DMS 273 treated with DMSO at 0.1 percent for 48 hours (cell line): ENCODE results near the gene PTPN14.
A peak's percentile ranks its signal among the peaks of the same experiment; 100 is the strongest.

Source experiments
- DNase-seq: peaks from one replicate; lab custom pipeline; 2025; lab: John Stamatoyannopoulos, UW

The PTPN14 gene

DNA sequence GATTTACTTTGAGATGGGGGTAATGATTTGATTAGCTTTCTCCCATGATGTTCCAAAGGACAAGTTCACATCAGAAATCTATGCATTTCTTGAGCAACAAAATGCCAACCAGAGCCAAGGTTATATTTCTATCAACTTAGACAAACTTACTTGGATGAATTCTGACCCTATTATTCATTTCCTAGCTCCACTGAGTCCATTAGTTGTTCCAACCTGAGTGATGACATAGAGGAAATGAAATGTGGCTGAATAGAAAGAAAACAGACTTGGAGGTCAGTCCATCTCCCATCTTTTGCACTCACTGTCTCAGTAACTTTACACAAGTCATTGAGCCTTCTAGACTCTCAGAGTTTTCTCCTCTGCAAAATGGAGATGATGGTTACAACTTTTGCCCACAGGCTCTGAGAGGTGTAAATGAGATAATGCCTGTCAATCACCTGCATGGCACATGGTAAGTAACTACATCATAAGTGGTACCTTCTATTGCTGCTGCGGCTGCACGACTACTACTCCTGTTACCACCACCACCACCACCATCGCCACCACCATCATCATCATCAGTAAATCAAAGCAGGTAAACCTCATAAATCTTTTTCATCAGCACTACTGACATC is 98.2 kb downstream of the PTPN14 start:
- DNase-seq = no peak

DNA sequence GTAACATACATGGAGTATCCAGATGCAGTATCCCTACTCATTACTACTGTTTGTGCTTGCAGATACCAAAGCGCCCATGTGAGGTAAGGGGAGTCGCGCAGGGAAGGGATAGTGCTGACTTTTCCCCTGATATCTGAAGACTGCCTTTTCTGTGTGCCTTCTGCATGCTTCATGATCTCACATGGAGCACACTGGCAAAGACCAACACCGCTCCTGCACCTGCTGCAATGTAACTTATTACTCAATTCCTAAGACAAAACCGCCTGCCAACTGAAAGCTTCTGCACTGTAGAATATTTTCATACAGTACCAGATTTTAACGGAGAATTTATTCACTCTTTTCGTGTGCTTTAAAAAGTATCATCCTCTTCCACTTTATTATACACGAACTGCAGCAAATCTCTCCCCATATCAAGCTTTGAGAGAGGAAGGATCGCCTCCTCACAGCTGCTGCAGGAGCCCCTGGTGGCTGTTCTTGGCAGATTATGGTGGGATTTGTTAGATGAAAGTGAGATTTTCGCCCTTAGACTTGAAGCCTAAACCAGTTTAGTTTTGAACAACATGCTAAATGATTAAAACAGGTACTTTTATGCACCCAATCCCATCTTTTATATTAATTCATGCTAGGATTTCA is 99.1 kb downstream of the PTPN14 start:
- no peak for DNase-seq

DNA sequence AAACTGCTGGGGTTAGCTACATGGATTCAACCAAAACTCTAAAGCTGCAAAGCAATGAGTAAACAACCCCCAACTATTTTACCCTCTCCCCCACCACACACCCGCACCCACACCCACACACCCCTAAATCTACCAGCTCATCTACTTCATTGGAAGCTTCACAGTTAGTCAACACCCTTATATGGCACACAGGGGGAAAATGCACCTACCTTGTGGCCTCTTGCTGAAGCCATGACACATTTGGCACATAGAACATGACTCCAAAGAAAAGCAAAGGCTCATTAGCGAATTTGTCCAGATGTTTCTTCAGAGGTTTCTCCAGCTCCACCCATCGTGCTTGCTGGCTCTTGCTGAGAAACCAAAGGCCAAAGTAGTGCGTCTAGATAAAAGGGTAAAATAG is 99.8 kb downstream of the PTPN14 start:
- no peak for DNase-seq

DNA sequence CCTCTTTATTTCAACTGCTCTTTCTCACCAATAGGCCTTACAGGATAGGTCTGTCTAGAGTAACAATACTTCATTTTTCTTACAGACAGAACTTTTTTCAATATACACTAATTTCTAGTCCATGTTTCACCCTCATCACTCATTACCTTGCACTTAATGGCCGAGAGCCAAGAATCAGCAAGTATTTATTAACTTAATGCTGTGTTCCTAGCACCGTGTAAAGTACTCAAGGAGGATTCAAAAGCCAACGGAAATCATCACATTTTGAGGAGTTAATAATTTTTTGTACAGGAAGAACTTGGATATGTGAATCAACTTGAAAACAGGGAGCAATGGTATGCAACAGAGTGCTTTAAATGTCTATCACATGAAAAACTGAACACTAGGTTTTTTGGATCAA is 102.0 kb downstream of the PTPN14 start:
- no peak for DNase-seq

DNA sequence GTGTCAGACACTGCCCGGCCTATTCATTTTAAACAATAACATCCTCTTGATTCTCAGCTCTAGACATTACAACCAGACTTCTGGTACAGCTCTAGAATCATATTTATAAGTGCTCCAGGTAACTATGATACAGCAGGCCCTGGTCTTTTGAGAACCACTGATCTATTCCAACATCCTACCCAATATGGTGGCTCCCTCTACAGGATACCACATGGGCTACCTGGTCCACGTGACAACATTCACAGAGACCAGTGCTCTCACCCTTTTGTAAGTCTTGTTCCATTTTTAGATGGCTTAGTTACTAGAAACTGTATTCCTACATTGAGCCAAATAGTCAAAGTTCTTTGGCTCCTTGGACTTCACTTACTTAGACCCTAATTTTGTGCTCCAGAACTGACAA is 102.9 kb downstream of the PTPN14 start:
- no peak for DNase-seq

DNA sequence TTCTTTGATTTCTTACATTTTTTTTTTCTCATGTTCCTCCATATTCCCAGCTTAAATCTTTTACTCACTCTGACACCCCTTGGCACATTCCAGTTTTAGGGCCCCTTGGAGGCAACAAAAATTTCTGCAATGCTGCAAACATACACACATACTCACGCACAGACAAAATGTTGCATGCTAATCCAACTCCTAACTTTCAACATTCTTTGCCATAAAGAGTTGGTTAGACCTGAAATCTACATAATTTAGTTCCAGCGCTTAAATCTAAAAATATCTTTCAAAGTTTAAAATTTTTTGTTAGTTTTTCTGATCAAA is 103.9 kb downstream of the PTPN14 start:
- no peak for DNase-seq

DNA sequence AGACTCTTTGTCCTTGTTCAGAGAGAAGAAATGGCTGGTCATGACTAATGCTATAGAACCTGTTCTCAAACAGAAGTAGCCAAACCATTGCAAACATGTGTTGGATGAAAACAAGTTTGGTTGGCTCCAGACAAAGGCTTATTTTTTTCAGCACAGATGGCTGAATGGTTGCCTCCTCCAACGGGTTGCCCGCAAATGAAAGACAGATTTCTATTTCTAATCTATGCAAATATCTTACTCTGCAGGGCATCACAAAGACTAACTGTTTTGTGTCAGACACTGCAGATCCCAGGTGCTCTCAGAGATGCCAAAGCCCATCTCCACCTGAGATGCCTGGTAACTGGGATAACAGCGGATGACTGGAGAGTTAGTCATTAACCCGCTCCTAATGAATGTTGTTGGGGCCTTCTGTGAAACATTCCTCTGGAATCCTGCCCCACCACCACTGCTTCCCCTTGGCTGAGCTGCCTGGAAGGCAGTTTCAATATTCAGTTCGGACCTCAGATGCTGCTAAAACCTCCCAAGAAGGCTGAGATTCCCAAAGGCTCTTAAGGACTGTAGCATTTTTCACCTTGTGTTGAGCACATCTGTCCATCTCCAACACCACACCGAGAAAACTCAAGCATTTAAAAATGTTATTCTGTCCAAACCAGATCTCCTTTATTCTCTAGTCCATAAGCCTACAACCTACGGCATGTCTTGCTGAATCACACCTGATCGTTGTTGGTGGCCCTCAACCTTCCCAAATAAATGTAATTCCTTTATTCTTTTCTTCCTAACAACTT is 104.4 kb downstream of the PTPN14 start:
- DNase-seq = peak; percentile 92

DNA sequence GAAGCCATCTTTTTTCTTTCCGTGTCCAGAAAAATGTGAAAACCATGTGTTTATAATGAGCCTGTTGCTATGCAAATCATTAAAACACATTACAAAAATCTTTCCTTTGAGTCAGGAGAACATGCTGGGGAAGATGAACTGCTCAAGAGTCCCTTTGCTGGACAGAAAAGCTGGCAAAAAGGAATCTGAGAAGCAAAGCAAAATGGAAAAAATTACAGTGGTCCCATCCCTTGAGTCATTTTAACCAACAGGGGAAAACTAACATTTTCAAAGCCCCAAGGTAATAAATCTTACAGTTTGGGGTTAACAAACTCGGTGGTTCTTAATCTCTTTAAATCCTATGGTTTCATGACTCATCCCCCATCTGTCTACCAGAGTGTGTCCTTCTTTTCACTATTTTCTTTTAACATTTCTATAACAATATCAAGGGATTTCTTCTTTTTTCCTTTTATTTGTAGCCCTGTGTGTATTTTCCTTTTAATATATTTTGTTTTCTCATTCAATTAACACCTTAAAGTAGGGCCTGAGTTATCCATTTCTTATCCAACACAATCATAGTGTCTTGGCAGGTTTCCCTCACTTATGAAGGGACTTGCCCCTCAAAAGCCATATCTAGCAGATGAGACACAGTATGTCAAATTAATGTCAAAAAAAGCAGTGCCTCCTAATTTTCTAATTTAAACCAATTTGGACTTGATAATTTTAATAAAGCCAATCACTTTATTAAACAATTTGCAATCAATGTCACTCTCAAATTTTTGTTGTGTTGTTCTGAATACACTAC is 105.4 kb downstream of the PTPN14 start:
- peak; percentile 73 for DNase-seq

DNA sequence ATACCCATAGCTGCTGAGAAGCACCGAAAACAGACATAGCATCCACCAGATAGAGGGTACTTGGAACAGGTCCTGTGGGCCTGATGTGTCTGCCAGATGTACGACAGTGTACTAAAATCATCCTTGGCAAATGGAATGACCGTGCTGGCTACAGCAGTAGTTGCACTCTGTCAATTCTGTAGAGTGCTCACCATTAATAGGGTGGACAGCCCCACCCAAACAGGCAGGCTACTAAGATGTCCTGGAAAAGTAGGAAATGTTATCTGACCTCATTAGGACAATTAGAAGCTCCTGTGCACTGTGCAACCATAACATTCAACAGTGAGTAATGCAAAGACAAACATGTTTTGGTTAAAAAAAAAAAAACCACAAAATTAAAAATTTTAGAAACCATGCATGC is 106.2 kb downstream of the PTPN14 start:
- no peak for DNase-seq

DNA sequence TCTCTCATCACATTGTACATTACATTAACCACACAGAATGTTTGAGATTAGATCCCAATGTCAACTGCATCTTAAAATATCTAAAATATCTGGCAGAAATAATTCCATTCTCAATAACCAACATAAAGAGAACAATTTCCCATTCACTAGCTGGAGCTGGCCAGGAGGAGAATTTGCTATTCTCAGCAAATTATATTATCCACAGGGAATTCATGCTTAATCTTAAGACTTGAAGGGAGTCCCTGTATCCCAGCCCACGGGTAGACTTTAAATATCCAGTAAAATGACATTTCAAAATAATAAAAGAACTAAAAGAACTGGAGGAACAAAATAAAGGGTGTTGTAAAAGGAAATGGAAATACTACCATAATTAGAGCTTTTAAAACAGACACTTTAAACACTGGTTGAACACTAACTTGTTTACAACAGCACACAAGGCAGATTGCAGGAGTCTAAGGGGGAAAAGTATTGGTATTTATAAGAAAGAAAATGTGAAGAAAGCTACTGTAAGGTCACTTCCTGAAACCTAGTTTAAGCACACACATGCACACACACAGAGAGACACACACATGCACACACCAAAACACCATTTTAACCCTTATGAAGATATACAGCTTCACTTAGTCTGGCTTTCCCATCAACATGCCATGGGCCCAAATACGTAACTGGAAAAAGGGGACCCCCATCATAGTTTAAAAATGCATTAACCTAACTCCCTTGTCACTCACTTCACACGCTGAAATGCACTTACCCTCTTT is 107.0 kb downstream of the PTPN14 start:
- no peak for DNase-seq

DNA sequence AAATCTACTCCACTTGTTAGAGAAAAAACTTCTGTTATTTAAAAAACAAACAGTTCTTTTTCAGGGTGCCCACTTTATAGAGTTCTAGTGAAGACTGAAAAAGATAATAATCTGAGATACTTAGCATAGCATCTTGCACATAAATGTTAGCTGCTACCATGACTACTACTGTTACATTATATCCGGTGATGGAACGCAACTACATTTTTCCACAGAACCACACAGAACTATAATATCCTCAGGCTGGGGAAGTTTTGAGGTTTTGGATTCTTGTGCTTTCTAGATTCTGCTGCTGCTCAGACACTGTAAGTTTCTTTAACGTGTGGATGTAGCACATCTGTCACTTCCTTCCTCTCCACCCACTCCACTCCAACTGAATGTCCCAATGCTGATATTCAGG is 110.3 kb downstream of the PTPN14 start:
- no peak for DNase-seq

DNA sequence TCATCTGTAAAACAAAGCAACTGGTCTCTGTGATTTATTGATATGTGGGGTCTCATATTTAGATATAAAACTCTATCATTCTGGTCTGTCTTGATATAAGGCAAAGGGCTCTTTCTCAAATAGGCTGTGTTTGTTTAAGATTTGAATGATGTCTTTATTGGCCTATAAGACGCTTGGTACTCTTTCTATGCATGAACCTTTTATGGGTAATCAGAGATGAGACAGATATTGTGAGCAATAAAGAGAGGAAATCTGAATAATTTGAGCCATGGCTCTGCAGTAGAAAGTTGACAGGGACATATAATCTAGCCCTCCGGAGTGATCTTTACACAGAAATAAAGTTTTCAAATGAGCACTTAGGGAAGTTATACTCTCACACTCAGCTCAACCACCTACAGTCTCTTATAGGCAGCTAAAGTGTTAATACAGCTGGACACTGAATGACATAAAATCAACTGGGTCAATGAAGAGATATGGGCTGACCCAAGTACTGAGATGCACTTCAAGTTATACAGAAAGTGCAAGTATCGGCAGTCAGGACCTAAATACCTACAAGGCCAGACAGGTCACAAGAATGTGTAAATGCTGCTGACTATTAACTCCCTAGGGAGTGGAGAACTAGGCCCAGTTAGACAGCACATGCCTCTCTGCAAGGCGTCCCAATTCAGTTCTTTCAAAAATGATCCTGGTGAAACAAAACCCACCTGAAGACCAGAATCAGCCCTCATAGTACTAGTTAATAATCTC is 111.0 kb downstream of the PTPN14 start:
- DNase-seq = no peak

DNA sequence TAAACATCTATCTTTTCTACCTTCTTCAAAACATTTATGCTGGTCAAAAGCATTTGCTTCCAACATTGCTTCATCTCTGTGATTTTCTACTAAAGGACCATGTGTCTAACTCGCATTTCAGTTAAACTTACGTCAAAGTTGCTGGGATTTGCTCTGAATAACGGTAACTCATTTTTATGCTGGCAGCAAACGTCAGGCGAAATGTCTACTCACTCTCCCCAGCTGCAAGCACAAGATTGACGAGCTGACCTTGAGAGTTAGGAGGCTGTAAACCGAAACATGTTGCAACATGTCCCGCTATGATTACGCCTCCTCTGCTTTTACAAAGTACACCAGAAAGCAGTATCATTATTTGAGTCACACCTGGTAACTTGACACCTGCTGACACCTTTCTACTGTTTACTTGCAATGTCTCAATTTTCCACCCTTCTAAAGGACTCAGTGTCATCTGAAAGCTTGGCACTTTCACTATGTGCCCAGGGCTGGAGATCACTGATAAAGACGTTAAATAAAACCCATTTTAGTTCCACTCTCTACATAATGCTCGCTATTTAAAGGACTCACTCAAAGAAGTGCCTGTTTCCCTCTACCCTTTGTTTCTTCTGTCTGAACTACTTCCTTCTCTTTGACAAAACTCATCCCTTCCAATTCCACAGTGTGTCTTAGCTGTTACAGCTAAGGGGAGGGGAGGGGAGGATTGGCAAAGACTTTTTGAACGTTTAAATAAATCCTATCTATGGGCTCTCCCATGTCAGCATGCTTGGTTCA is 111.9 kb downstream of the PTPN14 start:
- peak; percentile 62 for DNase-seq

DNA sequence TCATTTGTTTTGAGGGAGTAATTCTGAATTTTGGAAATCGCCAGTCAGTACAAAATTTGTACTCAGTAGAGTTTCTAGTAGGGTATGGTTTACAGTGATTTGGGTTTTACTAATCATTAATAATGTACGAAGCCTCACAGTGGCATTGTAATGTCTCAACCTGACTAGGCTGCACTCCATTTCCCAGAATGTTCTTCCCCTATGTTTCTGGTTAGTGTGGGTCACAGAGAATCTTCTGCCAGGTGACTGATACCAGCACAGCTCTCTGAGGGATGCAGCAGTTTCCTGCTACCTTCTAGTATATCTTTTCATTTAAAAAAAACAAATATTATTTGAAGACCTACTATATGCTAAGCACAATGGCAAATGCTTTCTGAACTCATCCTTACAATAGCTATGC is 112.9 kb downstream of the PTPN14 start:
- peak; percentile 26 for DNase-seq

DNA sequence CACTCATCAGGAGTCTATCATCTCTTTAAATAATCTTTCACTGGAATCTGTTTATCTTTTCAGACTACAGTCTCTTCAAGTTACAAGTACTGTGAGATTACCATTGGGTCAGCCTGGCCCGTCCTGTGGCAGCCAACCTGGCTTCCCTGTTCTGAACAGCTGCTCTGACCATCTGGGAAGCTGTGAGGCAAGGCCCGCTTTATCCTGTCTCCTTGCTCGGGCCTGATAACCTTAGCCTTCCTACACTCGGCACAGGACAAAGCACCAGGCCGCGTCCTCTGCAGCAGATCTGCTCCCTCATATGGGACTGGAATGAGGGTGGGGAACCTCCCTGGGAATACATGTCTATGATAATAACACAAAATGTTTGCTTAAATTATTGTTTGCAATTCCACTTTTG is 113.3 kb downstream of the PTPN14 start:
- peak; percentile 96 for DNase-seq

DNA sequence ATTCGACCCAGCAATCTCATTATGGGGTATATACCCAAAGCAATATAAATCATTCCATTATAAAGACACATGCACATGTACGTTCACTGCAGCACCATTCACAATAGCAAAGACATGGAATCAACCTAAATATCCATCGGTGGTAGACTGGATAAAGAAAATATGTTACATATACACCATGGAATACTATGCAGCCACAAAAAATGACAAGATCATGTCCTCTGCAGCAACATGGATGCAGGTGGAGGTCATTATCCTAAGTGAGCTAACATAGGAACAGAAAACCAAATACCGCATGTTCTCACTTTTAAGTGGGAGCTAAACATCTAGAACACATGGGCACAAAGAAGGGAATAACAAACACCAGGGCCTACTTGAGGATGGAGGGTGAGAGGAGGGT is 115.5 kb downstream of the PTPN14 start:
- no peak for DNase-seq

DNA sequence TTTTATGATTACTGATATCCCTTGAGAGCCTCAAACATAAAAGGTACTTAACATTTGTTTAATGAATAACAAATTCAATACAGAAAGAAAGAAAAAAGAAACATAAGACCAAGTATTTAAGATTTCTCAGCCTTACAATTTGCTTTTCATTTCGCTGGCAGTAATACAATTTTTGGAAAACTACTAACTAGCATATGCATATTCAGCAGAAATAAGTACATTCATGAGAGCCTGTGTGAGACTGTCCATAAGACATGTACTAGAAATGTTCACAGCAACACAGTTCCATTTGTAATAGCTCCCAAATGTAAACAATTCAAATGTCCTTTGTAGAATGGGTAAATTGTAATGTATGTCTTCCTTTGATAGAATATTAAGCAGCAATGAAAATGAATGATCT is 119.2 kb downstream of the PTPN14 start:
- DNase-seq = no peak

DNA sequence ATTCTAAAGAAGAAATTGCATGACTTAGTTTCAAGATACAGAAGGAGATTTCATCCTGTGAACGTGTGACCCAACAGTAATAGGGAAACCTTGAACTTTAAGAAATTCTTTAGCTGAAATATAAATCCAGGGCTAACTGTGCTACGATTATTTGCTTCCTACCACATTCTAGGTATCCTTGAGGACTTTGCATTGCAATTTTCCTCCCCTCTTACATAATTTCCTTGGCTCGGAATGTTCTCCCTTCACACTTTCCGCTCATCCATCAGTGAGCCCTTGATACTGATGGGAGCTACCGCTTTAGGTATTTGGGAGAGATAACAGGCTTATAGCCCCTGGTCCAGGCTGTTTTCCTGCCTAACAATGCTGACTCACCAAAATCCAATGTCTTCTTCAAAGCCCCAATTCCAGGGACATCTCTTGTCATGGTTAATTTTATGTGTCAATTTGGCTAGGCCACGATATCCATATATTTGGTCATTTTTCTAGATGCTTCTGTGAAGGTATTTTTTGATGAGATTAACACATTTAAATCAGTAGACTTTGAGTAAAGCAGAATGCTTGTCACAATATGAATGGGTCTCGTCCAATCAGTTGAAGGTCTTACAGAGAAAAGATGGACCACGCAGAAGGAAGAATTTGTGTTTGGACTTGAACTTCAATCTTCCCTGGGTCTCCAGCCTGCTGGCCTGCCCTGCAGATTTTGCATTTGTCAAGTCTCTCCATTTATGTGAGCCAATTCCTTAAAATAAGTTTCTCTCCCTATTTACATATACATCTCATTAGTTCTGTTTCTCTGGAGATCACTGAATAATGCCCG is 121.2 kb downstream of the PTPN14 start:
- DNase-seq = no peak

DNA sequence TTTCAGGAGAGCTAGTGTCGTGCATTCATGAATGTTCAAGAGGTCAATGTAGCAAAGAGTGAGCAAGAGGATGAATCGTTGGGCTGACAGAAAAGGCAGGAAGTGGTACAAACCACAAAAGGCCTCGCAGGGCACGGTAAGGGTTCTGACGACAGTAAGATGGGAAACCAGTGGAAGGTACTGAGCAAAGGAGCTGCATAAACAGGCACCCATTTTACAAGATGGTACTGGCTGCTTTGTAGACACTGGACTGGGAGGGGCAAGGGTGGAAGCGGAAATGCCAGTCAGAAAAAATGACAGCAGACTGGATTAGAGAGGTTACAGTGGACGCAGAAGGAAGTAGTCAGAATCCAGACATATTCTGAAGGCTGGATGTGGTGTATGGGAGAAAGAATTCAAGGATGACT is 123.5 kb downstream of the PTPN14 start:
- no peak for DNase-seq

DNA sequence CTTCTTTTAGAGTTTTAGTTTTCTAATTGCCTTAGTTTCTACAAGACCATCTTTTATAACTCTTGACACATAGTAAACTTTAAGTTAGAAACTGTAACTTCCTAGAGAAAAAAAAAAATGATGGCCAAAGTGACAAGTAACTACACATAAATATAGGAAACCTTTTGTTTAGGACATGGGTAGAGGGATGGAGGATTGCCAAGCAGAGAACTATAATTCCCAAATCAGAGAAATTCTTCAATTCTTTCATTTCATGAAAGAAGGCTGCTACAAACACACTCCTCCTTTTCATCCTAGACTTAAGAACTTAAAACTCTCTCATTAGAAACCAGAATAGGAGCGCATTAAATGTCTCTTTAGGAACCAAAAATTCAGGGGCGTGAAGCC is 125.0 kb downstream of the PTPN14 start:
- no peak for DNase-seq
